ENCODE results near the gene HEBP1. TPM values are rescaled to one million over a fixed set of nuclear protein-coding genes. Genes with fewer than 3 reads are reported as not detected.

Gene HEBP1
- total RNA-seq, 1 donor from 2014 or later, result 7.4 TPM

DNA sequence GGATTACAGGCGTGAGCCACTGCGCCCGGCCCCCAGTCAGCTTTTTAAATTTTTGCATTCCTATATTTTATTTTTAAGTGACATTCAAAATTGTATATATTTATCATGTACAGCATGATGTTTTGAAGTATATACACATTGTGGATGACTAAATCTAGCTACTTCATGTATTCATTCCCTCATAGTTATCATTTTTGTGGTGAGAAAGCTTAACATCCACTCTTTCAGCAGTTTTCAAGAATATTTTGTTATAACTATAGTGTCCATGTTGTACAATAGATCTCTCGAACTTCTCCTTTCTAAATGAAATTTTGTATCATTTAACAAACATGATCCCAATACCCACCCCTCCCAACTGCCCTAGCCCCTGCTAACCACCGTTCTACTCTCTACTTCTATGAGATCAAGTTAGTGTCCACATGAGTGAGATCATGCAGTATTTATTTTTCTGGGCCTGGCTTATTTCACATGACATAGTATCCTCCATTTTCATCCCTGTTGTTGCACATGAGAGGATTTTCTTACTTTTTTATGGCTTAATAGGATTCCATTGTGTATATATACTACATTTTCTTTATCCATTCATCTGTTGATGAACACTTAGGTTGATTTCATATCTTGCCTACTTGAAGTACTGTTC, 8.8 kb upstream of the HEBP1 start:
- Histone ChIP-seq H3K9me3 (ENCODE audit: low read depth) (no peaks in the 10 kb centered on the region), H3K4me2 (no peak overlapping the region)

GRCh38 chr12:13007496-13008233, 7.6 kb upstream of the HEBP1 start:
- no peak overlapping the region for H3K4me3 ChIP-seq
- H3K4me2 ChIP-seq, result no peak overlapping the region
- H3K9me3 ChIP-seq (ENCODE audit: low read depth), result no peaks in the 10 kb centered on the region
- no peak overlapping the region for H3K4me3 Mint-ChIP-seq
- H3K36me3 Mint-ChIP-seq, result no peaks in the 10 kb centered on the region
- TF ChIP-seq EZH2 (IDR thresholded peaks at IDR 0.05) (no peak), EZH2phosphoT487 (IDR thresholded peaks at IDR 0.05) (no peak)
- TF ChIP-seq, protein P1, sequence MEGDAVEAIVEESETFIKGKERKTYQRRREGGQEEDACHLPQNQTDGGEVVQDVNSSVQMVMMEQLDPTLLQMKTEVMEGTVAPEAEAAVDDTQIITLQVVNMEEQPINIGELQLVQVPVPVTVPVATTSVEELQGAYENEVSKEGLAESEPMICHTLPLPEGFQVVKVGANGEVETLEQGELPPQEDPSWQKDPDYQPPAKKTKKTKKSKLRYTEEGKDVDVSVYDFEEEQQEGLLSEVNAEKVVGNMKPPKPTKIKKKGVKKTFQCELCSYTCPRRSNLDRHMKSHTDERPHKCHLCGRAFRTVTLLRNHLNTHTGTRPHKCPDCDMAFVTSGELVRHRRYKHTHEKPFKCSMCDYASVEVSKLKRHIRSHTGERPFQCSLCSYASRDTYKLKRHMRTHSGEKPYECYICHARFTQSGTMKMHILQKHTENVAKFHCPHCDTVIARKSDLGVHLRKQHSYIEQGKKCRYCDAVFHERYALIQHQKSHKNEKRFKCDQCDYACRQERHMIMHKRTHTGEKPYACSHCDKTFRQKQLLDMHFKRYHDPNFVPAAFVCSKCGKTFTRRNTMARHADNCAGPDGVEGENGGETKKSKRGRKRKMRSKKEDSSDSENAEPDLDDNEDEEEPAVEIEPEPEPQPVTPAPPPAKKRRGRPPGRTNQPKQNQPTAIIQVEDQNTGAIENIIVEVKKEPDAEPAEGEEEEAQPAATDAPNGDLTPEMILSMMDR (IDR thresholded peaks at IDR 0.05), result no peak
- no peak overlapping the region for H2AFZ ChIP-seq (replicated peaks)
- peaks cover 1% of the 10 kb centered on the region for H3K27me3 ChIP-seq
- no peak overlapping the region for H3K27ac Mint-ChIP-seq
- no peaks in the 10 kb centered on the region for H3K79me2 ChIP-seq (ENCODE audit: low read depth)
- peaks cover 4% of the 10 kb centered on the region for H3K4me1 Mint-ChIP-seq
- no peaks in the 10 kb centered on the region for H4K20me1 ChIP-seq (ENCODE audit: low read depth)
- no peaks in the 10 kb centered on the region for H3K9me3 Mint-ChIP-seq
- H3K4me1 ChIP-seq, result peaks cover 6% of the 10 kb centered on the region
- no peaks in the 10 kb centered on the region for H3K36me3 ChIP-seq
- DNase-seq (ENCODE audit: low spot score), result no peak
- H3K27ac ChIP-seq, result no peak overlapping the region
- no peaks in the 10 kb centered on the region for H3F3A ChIP-seq (ENCODE audit: low read depth)
- peaks cover 3% of the 10 kb centered on the region for H3K27me3 Mint-ChIP-seq (ENCODE audit: insufficient read depth, low read depth)
- H3K9ac ChIP-seq, result no peak overlapping the region

More for the DNA sequence above, 8.8 kb upstream of the HEBP1 start:
- no peaks in the 10 kb centered on the region for H3K27me3 ChIP-seq
- H3K27ac Mint-ChIP-seq, result no peak overlapping the region
- H3K27ac ChIP-seq, result no peak overlapping the region
- no peaks in the 10 kb centered on the region for H3F3A ChIP-seq (ENCODE audit: low read depth)
- peaks cover 6% of the 10 kb centered on the region for H3K4me1 ChIP-seq
- no peaks in the 10 kb centered on the region for H3K79me2 ChIP-seq (ENCODE audit: low read depth)
- peaks cover 4% of the 10 kb centered on the region for H3K4me1 Mint-ChIP-seq
- H3K9me3 Mint-ChIP-seq, result no peaks in the 10 kb centered on the region
- no peak for DNase-seq (ENCODE audit: low spot score)
- H3K4me3 ChIP-seq, result no peak overlapping the region
- no peaks in the 10 kb centered on the region for H3K36me3 ChIP-seq
- TF ChIP-seq EZH2phosphoT487 (IDR thresholded peaks at IDR 0.05), result no peak
- no peak for TF ChIP-seq EZH2 (IDR thresholded peaks at IDR 0.05)
- TF ChIP-seq, protein P1 (IDR thresholded peaks at IDR 0.05), result no peak
- H4K20me1 ChIP-seq (ENCODE audit: low read depth), result no peaks in the 10 kb centered on the region
- no peak overlapping the region for H3K9ac ChIP-seq
- no peak overlapping the region for H2AFZ ChIP-seq (replicated peaks)
- peaks cover 3% of the 10 kb centered on the region for H3K27me3 Mint-ChIP-seq (ENCODE audit: insufficient read depth, low read depth)
- no peaks in the 10 kb centered on the region for H3K36me3 Mint-ChIP-seq
- no peak overlapping the region for H3K4me3 Mint-ChIP-seq

DNA sequence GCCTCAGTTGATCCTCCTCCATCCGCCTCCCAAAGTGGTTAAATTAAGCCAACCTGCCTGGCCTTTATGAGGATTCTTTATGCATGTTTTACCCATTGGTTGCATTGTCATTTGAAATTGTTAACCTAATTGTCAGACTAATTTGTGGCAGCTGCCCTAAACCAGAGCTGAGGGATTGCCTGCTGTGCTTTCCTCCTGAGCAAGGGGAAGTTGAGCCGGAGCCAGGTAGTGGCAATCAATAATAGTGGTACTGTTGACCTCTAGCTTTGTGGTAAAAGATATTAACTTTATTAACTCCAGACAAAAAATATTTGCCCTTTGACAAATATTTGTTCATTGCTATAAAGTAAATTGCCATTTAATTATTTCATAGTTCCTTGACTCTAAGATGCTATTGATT, 5.6 kb upstream of the HEBP1 start:
- Mint-ChIP-seq H3K4me1 (peaks cover 11% of the 10 kb centered on the region), H3K27ac (no peak overlapping the region), H3K27me3 (ENCODE audit: insufficient read depth, low read depth) (peaks cover 6% of the 10 kb centered on the region), H3K36me3 (peaks cover 5% of the 10 kb centered on the region), H3K4me3 (no peak overlapping the region), H3K9me3 (no peaks in the 10 kb centered on the region)
- Histone ChIP-seq H3F3A (ENCODE audit: low read depth) (peaks cover 5% of the 10 kb centered on the region), H3K4me2 (no peak overlapping the region), H3K36me3 (no peaks in the 10 kb centered on the region), H3K4me3 (no peak overlapping the region), H3K9me3 (ENCODE audit: low read depth) (no peaks in the 10 kb centered on the region), H3K27ac (no peak overlapping the region), H4K20me1 (ENCODE audit: low read depth) (no peaks in the 10 kb centered on the region), H3K9ac (no peak overlapping the region), H2AFZ (replicated peaks) (no peak overlapping the region), H3K4me1 (peaks cover 6% of the 10 kb centered on the region), H3K79me2 (ENCODE audit: low read depth) (no peaks in the 10 kb centered on the region), H3K27me3 (peaks cover 13% of the 10 kb centered on the region)
- TF ChIP-seq EZH2 (IDR thresholded peaks at IDR 0.05), result no peak
- TF ChIP-seq, protein P1 (IDR thresholded peaks at IDR 0.05), result no peak
- no peak for DNase-seq (ENCODE audit: low spot score)
